Spleen (tissue), 11 donors: ENCODE data around the gene SHANK2. TPM values are rescaled to one million over a fixed set of nuclear protein-coding genes. Genes with fewer than 3 reads are reported as not detected.

Source experiments
- DNase-seq: peaks from one replicate; pipeline ENCODE4 v3.0.0-alpha.2; 2020
- H3K27ac ChIP-seq, 8 donors: fragments of 200-600 bp; sonication (generic) in 7 of 8; 1 replicate in 4 of 8; 2 replicates in 4 of 8; pipeline versions ENCODE4 v1.5.0 to v1.8.0; 2016 to 2021; ENCODE audit warnings: inconsistent platforms in 4 of 8, mild to moderate bottlenecking in 4 of 8, moderate library complexity in 1 of 8
- H3K27me3 ChIP-seq, 7 donors: fragments of 200-600 bp; sonication (generic) in 6 of 7; replicated peaks in 1 of 7; 1 replicate in 4 of 7; 2 replicates in 3 of 7; pipeline versions ENCODE4 v1.5.0 to v1.8.0; 2016 to 2021; ENCODE audit warnings: inconsistent platforms in 3 of 7, mild to moderate bottlenecking in 1 of 7
- H3K36me3 ChIP-seq, 6 donors: fragments of 200-600 bp; sonication (generic) in 5 of 6; 1 replicate in 4 of 6; 2 replicates in 2 of 6; pipeline versions ENCODE4 v1.5.0 to v1.8.0; 2016 to 2021; ENCODE audit warnings: inconsistent platforms in 2 of 6
- H3K4me1 ChIP-seq, 6 donors: fragments of 200-600 bp; sonication (generic) in 5 of 6; 1 replicate in 3 of 6; 2 replicates in 3 of 6; pipeline versions ENCODE4 v1.5.0 to v1.8.0; 2016 to 2021; ENCODE audit warnings: inconsistent platforms in 3 of 6
- H3K4me3 ChIP-seq, 8 donors: fragments of 200-600 bp; sonication (generic) in 7 of 8; 1 replicate in 4 of 8; 2 replicates in 4 of 8; pipeline versions ENCODE4 v1.5.0 to v1.8.0; 2016 to 2021; ENCODE audit warnings: inconsistent platforms in 4 of 8, mild to moderate bottlenecking in 4 of 8, moderate library complexity in 2 of 8
- H3K9me3 ChIP-seq, 8 donors: fragments of 200-600 bp; sonication (generic) in 7 of 8; 1 replicate in 4 of 8; 2 replicates in 4 of 8; pipeline versions ENCODE4 v1.5.0 to v1.8.0; 2016 to 2021; ENCODE audit warnings: inconsistent platforms in 4 of 8
- POLR2A ChIP-seq, 3 donors: fragments of 450-650 bp; IDR thresholded peaks; one replicate each; pipeline ENCODE4 v1.5.1; 2017; ENCODE audit warnings: antibody characterized with exemption in 3 of 3, mild to moderate bottlenecking in 1 of 3
- POLR2AphosphoS5 ChIP-seq, 3 donors: sonication (generic); formaldehyde crosslinking; IDR thresholded peaks; one replicate each; pipeline ENCODE4 v1.5.1; 2017; ENCODE audit warnings: antibody characterized with exemption in 3 of 3
- WGBS, 5 donors: extraction: QIAGEN DNeasy Blood & Tissue Kit in 3 of 5; methylation state at CpG; one replicate each; pipeline versions ENCODE4 v1.1.5 to v1.1.7; 2013 to 2018; 5-methylcytosine and 5-hydroxymethylcytosine counted together
- intact Hi-C: fragments of 100-400 bp; cut with DNase I; formaldehyde crosslinking; loops from one replicate; pipeline ENCODE4 v1.15.0; 2023; ENCODE audit warnings: low total_unique reads
- polyA plus RNA-seq, 3 donors: library from polyadenylated mRNA; stranded (reverse); fragments of 200-250 nt; gene quantifications; one replicate each; pipeline ENCODE4 v1.2.1, GENCODE V29; 2013
- total RNA-seq, 7 donors: library from RNA; depleted of rRNA in 3 of 7; stranded (reverse); fragments of >200 nt in 3 of 7; fragmentation: NEBNext Ultra II Directional in 4 of 7; extraction: Animal tissue kit (Norgen Biotek cat#: 25700) in 4 of 7; gene quantifications; one replicate each; pipeline versions ENCODE4 v1.1.0 to v1.2.1, GENCODE V29; 2016 to 2021
- TF ChIP-seq, protein P1 (sequence below), 11 experiments: fragments of 200-600 bp in 7 of 11; fragments of 450-650 bp in 4 of 11; sonication (generic) in 4 of 11; IDR thresholded peaks in 8 of 11; conservative IDR thresholded peaks in 3 of 11; 1 replicate in 7 of 11; 2 replicates in 4 of 11; pipeline versions ENCODE4 v1.4.0 to v1.8.0; 2016 to 2021; ENCODE audit warnings: antibody characterized with exemption in 11 of 11, inconsistent platforms in 4 of 11, mild to moderate bottlenecking in 1 of 11
- donor health status: healthy with polysubstance abuse.
- donor health status: DM: no; HTN: no; CAD: no; lungs with moderate emphysema.
- donor health status: DM: no; HTN: no; CAD: no.
- donor health status: Bipolar disorder and iron deficiency.
- donor health status: healthy.
- donor health status: DM: no; HTN: no; CAD: no.
- donor health status: DM: yes; HTN: yes; CAD: no.

SHANK2 gene
- total and polyA plus RNA-seq, 10 donors, result 0.30 to 23.8 (median 9.4) TPM

- DNase-seq, result no peak
- Histone ChIP-seq H3K4me1 (peaks cover 3 to 33% (median 28%) of the 10 kb centered on the region in 6 donors), H3K36me3 (no peaks in the 10 kb centered on the region), H3K27ac (no peak overlapping the region), H3K9me3 (no peaks in the 10 kb centered on the region), H3K27me3 (peaks cover 0 to 96% (median 67%) of the 10 kb centered on the region in 7 donors), H3K4me3 (no peak overlapping the region)
- intact Hi-C loops, result no loop called here
- 79 to 87% (median 85%) methylated on average over 12 to 13 of the region's 13 CpGs for WGBS, 5 donors
- TF ChIP-seq, protein P1, sequence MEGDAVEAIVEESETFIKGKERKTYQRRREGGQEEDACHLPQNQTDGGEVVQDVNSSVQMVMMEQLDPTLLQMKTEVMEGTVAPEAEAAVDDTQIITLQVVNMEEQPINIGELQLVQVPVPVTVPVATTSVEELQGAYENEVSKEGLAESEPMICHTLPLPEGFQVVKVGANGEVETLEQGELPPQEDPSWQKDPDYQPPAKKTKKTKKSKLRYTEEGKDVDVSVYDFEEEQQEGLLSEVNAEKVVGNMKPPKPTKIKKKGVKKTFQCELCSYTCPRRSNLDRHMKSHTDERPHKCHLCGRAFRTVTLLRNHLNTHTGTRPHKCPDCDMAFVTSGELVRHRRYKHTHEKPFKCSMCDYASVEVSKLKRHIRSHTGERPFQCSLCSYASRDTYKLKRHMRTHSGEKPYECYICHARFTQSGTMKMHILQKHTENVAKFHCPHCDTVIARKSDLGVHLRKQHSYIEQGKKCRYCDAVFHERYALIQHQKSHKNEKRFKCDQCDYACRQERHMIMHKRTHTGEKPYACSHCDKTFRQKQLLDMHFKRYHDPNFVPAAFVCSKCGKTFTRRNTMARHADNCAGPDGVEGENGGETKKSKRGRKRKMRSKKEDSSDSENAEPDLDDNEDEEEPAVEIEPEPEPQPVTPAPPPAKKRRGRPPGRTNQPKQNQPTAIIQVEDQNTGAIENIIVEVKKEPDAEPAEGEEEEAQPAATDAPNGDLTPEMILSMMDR (IDR thresholded peaks at IDR 0.05 in 8 of 11, conservative IDR thresholded peaks at IDR 0.05 in 3 of 11), result no peak
Measured at GRCh38 chr11:71248251-71248570, 4.2 kb downstream of the SHANK2 start.

GRCh38 chr11:71247551-71248250, 4.7 kb downstream of the SHANK2 start:
- Histone ChIP-seq H3K9me3 (no peaks in the 10 kb centered on the region), H3K36me3 (no peaks in the 10 kb centered on the region), H3K4me1 (peaks cover 3 to 27% (median 23%) of the 10 kb centered on the region in 6 donors), H3K27me3 (peaks cover 0 to 92% (median 62%) of the 10 kb centered on the region in 7 donors), H3K27ac (no peak overlapping the region), H3K4me3 (no peak overlapping the region)
- intact Hi-C loops, result no loop called here
- 49 to 67% (median 58%) methylated on average over 14 to 16 of the region's 16 CpGs for WGBS, 5 donors
- DNase-seq, result peak; percentile 55
- TF ChIP-seq POLR2A (IDR thresholded peaks at IDR 0.05), result no peak
- no peak for TF ChIP-seq POLR2AphosphoS5 (IDR thresholded peaks at IDR 0.05)
- TF ChIP-seq, protein P1 (IDR thresholded peaks at IDR 0.05 in 8 of 11, conservative IDR thresholded peaks at IDR 0.05 in 3 of 11), result no peak

DNA sequence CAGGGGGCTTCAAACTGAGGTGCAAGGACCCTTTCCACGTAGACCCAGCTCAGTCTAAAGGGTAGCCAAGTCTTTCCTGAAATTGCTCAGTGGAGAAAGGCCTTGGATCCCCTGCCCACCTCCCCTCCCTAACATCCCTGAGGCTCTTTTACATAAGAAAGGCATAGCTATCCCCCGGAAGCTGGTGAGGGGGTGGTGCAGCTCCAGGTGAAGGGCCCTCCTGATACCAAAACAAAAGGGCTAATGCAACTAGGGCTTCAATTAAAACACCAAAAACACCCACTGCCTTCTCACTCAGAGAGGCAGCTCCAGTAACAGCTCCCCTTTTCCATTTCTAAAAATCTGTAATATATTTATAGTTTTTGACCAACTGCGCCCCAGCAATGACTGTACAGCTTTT, 5.8 kb downstream of the SHANK2 start:
- DNase-seq, result no peak
- no peak overlapping the region for H3K27ac ChIP-seq
- no peaks in the 10 kb centered on the region for H3K36me3 ChIP-seq
- no peaks in the 10 kb centered on the region for H3K9me3 ChIP-seq
- peaks cover 0 to 92% (median 51%) of the 10 kb centered on the region in 7 donors for H3K27me3 ChIP-seq
- WGBS, 5 donors, result 25 to 46% (median 35%) methylated on average over 3 of the region's 3 CpGs
- TF ChIP-seq POLR2A (IDR thresholded peaks at IDR 0.05) (no peak), POLR2AphosphoS5 (IDR thresholded peaks at IDR 0.05) (no peak)
- TF ChIP-seq, protein P1 (IDR thresholded peaks at IDR 0.05 in 8 of 11, conservative IDR thresholded peaks at IDR 0.05 in 3 of 11), result no peak
- H3K4me3 ChIP-seq, result no peak overlapping the region
- H3K4me1 ChIP-seq, result peaks cover 0 to 16% (median 13%) of the 10 kb centered on the region in 6 donors
- intact Hi-C loops, result no loop called here

- H3K4me1 ChIP-seq, result peaks cover 3 to 16% (median 6%) of the 10 kb centered on the region in 6 donors
- H3K4me3 ChIP-seq, result no peak overlapping the region
- 46 to 57% (median 52%) methylated on average over 17 to 19 of the region's 19 CpGs for WGBS, 5 donors
- TF ChIP-seq POLR2AphosphoS5 (IDR thresholded peaks at IDR 0.05), result no peak
- no peak for TF ChIP-seq POLR2A (IDR thresholded peaks at IDR 0.05)
- TF ChIP-seq, protein P1 (IDR thresholded peaks at IDR 0.05 in 8 of 11, conservative IDR thresholded peaks at IDR 0.05 in 3 of 11), result no peak
- intact Hi-C loops, result no loop called here
- peaks cover 0 to 92% (median 43%) of the 10 kb centered on the region in 7 donors for H3K27me3 ChIP-seq
- no peaks in the 10 kb centered on the region for H3K36me3 ChIP-seq
- H3K27ac ChIP-seq, result no peak overlapping the region
- DNase-seq, result peak; percentile 57
- H3K9me3 ChIP-seq, result no peaks in the 10 kb centered on the region
Measured at GRCh38 chr11:71245601-71246391, 6.6 kb downstream of the SHANK2 start.
